HepG2 (cell line): ENCODE results near the gene STX5. TPM values are rescaled to one million over a fixed set of nuclear protein-coding genes. Genes with fewer than 3 reads are reported as not detected.

ENCODE experiments used
- CHD2 ChIP-seq: IDR thresholded peaks from 2 replicates; pipeline ENCODE4 v1.6.1; 2011; ENCODE audit warnings: low read depth, low read length, improper control_type of control experiment
- FOXA1 ChIP-seq, 2 experiments: fragments of 450-650 bp in 1 of 2; sonication (generic) in 1 of 2; formaldehyde crosslinking in 1 of 2; IDR thresholded peaks; 2 replicates each; pipeline versions ENCODE4 v1.4.0 to v1.6.1; 2016 to 2020; ENCODE audit warnings: missing genetic modification reagents in 1 of 2
- MEF2D ChIP-seq: sonication (generic); formaldehyde crosslinking; IDR thresholded peaks from 2 replicates; pipeline ENCODE4 v1.5.1; 2020; ENCODE audit warnings: mild to moderate bottlenecking, missing genetic modification reagents
- MXI1 ChIP-seq: IDR thresholded peaks from 3 replicates; pipeline ENCODE4 v1.6.1; 2012; ENCODE audit warnings: low read depth, low read length, inconsistent platforms, borderline replicate concordance
- POLR2A ChIP-seq, 2 experiments: IDR thresholded peaks; 2 replicates each; pipeline ENCODE4 v1.6.1; 2011; ENCODE audit warnings: low read depth in 2 of 2, low read length in 2 of 2, mild to moderate bottlenecking in 1 of 2, moderate library complexity in 1 of 2; ENCODE audit not compliant: insufficient read depth in 1 of 2
- SRSF9 ChIP-seq: fragments of 200-400 bp; formaldehyde crosslinking; IDR thresholded peaks from 2 replicates; pipeline ENCODE4 v1.6.1; 2018; ENCODE audit warnings: borderline replicate concordance, mild to moderate bottlenecking, low read depth, low read length; ENCODE audit not compliant: insufficient read depth, poor library complexity, severe bottlenecking
- WIZ ChIP-seq: sonication (generic); formaldehyde crosslinking; IDR thresholded peaks from 2 replicates; pipeline ENCODE4 v1.5.1; 2020; ENCODE audit warnings: mild to moderate bottlenecking, missing genetic modification reagents
- ZBTB38 ChIP-seq: sonication (generic); formaldehyde crosslinking; IDR thresholded peaks from 2 replicates; pipeline ENCODE4 v1.5.1; 2020; ENCODE audit warnings: mild to moderate bottlenecking, missing genetic modification reagents
- ZNF329 ChIP-seq: sonication (generic); formaldehyde crosslinking; IDR thresholded peaks from 2 replicates; pipeline ENCODE4 v1.9.0; 2021; ENCODE audit warnings: low read depth, mild to moderate bottlenecking, missing genetic modification reagents
- ZNF614 ChIP-seq: IDR thresholded peaks from 2 replicates; pipeline ENCODE4 v1.6.1; 2018; ENCODE audit warnings: missing biosample characterization, missing genetic modification reagents, inconsistent platforms, borderline replicate concordance
- ZNF720 ChIP-seq: sonication (generic); formaldehyde crosslinking; IDR thresholded peaks from 2 replicates; pipeline ENCODE4 v1.4.0; 2020; ENCODE audit warnings: missing genetic modification reagents
- ZNF792 ChIP-seq: IDR thresholded peaks from 2 replicates; pipeline ENCODE4 v1.6.1; 2016
- ZSCAN20 ChIP-seq: sonication (generic); formaldehyde crosslinking; IDR thresholded peaks from 2 replicates; pipeline ENCODE4 v1.4.0; 2020; ENCODE audit warnings: missing genetic modification reagents, mild to moderate bottlenecking, borderline replicate concordance
- polyA plus RNA-seq, 8 experiments: library from polyadenylated mRNA; depleted of rRNA in 3 of 8; stranded (reverse) in 7 of 8; unstranded in 1 of 8; fragments of >200 nt; fragmentation: Illumina TruSeq in 4 of 8; extraction: Trizol in 4 of 8; gene quantifications; 2 replicates each; pipeline versions ENCODE4 v1.2.1 to v1.2.3, GENCODE V29; 2011 to 2016; ENCODE audit warnings: low read depth in 4 of 8, missing spikeins in 1 of 8, mixed read lengths in 1 of 8; ENCODE audit not compliant: insufficient read depth in 1 of 8
- total RNA-seq, 5 experiments: library from RNA; depleted of rRNA; stranded (reverse); fragments of >200 nt; fragmentation: Illumina TruSeq; extraction: Trizol; gene quantifications; 2 replicates each; pipeline ENCODE4 v1.2.3, GENCODE V29; 2016; ENCODE audit warnings: low read depth in 1 of 5
- TF ChIP-seq, protein P1 (sequence below): sonication (generic); formaldehyde crosslinking; IDR thresholded peaks from 2 replicates; pipeline ENCODE4 v1.8.0; 2022; ENCODE audit warnings: missing genetic modification reagents, mild to moderate bottlenecking, borderline replicate concordance
- TF ChIP-seq, protein P2 (sequence below), 2 experiments: sonication (generic) in 1 of 2; formaldehyde crosslinking in 1 of 2; IDR thresholded peaks; 2 replicates each; pipeline versions ENCODE4 v1.6.1 to v1.9.0; 2014 to 2022; ENCODE audit warnings: antibody characterized with exemption in 1 of 2, borderline replicate concordance in 1 of 2, inconsistent platforms in 1 of 2, low read depth in 1 of 2, missing genetic modification reagents in 1 of 2
- TF ChIP-seq, protein P3 (sequence below): sonication (generic); formaldehyde crosslinking; IDR thresholded peaks from 2 replicates; pipeline ENCODE4 v1.4.0; 2020; ENCODE audit warnings: missing genetic modification reagents; ENCODE audit errors: not compliant biosample characterization
- TF ChIP-seq, protein P4 (sequence below): sonication (generic); formaldehyde crosslinking; conservative IDR thresholded peaks from 2 replicates; pipeline ENCODE4 v1.8.0; 2022; ENCODE audit warnings: low read depth, missing genetic modification reagents

Gene STX5
- total and polyA plus RNA-seq, 2 of the 13 experiments (the other 11 are each of a cell fraction or from before 2014, with no cell fraction given) = 26.9 to 30.0 TPM

DNA sequence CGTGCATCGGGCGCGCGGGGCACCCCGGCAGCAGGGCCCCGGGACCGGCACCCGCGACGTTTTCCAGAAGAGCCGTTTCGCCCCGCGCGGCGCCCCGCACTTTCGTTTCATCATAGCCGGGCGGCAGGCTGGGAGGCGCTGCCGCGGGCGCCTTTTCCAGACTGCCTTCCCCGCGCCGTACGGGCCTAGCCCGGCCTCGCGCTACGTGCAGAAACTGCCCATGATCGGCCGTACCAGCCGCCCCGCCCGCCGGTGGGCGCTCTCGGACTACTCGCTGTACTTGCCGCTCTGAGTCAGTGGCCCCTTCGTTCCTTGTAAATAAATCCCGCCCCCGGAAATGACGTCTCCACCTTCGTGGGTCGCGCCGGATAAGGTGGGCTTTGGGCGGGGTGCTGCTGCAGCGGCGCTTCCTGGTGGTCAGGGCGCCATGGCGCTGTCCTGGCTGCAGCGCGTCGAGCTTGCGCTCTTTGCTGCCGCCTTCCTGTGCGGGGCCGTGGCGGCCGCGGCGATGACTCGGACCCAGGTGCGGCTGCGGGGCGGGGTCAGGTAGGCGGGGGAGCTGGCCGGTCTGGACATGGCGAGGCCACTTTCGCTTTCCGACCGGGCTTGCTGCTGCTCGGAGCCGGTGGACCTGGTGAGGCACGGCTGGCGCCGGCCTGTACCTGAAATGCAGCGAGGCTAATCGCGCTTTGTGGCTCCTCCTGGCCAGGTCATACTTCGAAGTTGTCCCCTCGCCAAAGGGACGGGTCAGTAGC is 44.7 kb downstream of the STX5 start, which contains the start of gene TMEM179B (continued):
- TF ChIP-seq FOXA1 (IDR thresholded peaks at IDR 0.05) (no peak), FOXA1 (CRISPR knock-in tag; IDR thresholded peaks at IDR 0.05) (peak; percentile 74), CHD2 (peak; percentile 60; the same call in 1 of the 2 replicates), MXI1 (peak; percentile 86; the same call in 1 of the 3 replicates), ZNF329 (CRISPR knock-in tag) (no peak), WIZ (CRISPR knock-in tag) (peak; percentile 87), MEF2D (0 out of 2 replicates have a peak, but pooled peaks have one; percentile 44), ZNF614 (CRISPR knock-in tag) (peak; percentile 72; the same call in 1 of the 2 replicates), ZNF792 (CRISPR knock-in tag) (peak; percentile 95), SRSF9 (no peak), ZSCAN20 (CRISPR knock-in tag) (no peak), ZBTB38 (peak; percentile 92), POLR2A (IDR thresholded peaks at IDR 0.05; ENCODE audit: insufficient read depth in 1 of 2, low read depth in 2 of 2, low read length in 2 of 2) (peak; percentile 91 to 98), ZNF720 (no peak)
- TF ChIP-seq, protein P1, sequence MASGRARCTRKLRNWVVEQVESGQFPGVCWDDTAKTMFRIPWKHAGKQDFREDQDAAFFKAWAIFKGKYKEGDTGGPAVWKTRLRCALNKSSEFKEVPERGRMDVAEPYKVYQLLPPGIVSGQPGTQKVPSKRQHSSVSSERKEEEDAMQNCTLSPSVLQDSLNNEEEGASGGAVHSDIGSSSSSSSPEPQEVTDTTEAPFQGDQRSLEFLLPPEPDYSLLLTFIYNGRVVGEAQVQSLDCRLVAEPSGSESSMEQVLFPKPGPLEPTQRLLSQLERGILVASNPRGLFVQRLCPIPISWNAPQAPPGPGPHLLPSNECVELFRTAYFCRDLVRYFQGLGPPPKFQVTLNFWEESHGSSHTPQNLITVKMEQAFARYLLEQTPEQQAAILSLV (CRISPR knock-in tag) = peak; percentile 89
- TF ChIP-seq, protein P2, sequence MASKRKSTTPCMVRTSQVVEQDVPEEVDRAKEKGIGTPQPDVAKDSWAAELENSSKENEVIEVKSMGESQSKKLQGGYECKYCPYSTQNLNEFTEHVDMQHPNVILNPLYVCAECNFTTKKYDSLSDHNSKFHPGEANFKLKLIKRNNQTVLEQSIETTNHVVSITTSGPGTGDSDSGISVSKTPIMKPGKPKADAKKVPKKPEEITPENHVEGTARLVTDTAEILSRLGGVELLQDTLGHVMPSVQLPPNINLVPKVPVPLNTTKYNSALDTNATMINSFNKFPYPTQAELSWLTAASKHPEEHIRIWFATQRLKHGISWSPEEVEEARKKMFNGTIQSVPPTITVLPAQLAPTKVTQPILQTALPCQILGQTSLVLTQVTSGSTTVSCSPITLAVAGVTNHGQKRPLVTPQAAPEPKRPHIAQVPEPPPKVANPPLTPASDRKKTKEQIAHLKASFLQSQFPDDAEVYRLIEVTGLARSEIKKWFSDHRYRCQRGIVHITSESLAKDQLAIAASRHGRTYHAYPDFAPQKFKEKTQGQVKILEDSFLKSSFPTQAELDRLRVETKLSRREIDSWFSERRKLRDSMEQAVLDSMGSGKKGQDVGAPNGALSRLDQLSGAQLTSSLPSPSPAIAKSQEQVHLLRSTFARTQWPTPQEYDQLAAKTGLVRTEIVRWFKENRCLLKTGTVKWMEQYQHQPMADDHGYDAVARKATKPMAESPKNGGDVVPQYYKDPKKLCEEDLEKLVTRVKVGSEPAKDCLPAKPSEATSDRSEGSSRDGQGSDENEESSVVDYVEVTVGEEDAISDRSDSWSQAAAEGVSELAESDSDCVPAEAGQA (IDR thresholded peaks at IDR 0.05; ENCODE audit: low read depth) = peak; percentile 74
- TF ChIP-seq, protein P2 (CRISPR knock-in tag; IDR thresholded peaks at IDR 0.05; ENCODE audit: borderline replicate concordance) = peak; percentile 82; the same call in 1 of the 2 replicates
- TF ChIP-seq, protein P3, sequence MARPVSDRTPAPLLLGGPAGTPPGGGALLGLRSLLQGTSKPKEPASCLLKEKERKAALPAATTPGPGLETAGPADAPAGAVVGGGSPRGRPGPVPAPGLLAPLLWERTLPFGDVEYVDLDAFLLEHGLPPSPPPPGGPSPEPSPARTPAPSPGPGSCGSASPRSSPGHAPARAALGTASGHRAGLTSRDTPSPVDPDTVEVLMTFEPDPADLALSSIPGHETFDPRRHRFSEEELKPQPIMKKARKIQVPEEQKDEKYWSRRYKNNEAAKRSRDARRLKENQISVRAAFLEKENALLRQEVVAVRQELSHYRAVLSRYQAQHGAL (CRISPR knock-in tag) = no peak
- TF ChIP-seq, protein P4, sequence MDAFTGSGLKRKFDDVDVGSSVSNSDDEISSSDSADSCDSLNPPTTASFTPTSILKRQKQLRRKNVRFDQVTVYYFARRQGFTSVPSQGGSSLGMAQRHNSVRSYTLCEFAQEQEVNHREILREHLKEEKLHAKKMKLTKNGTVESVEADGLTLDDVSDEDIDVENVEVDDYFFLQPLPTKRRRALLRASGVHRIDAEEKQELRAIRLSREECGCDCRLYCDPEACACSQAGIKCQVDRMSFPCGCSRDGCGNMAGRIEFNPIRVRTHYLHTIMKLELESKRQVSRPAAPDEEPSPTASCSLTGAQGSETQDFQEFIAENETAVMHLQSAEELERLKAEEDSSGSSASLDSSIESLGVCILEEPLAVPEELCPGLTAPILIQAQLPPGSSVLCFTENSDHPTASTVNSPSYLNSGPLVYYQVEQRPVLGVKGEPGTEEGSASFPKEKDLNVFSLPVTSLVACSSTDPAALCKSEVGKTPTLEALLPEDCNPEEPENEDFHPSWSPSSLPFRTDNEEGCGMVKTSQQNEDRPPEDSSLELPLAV = no peak
